Right renal cortex interstitium (tissue), 3 donors: ENCODE data around the gene NPFF. TPM values are rescaled to one million over a fixed set of nuclear protein-coding genes. Genes with fewer than 3 reads are reported as not detected.

Experiments
- DNase-seq, 3 donors: peaks; one replicate each; pipeline ENCODE4 v3.0.0-alpha.2; 2013; ENCODE audit warnings: low read depth in 3 of 3, low spot score in 2 of 3
- polyA plus RNA-seq, 3 donors: library from polyadenylated mRNA; unstranded; fragments of 120-200 nt; gene quantifications; one replicate each; pipeline ENCODE4 v1.2.1, GENCODE V29; 2013; ENCODE audit not compliant: insufficient read length in 3 of 3

NPFF gene
- polyA plus RNA-seq, 3 donors, result 0.40 to 1.4 (median 0.61) TPM

DNA sequence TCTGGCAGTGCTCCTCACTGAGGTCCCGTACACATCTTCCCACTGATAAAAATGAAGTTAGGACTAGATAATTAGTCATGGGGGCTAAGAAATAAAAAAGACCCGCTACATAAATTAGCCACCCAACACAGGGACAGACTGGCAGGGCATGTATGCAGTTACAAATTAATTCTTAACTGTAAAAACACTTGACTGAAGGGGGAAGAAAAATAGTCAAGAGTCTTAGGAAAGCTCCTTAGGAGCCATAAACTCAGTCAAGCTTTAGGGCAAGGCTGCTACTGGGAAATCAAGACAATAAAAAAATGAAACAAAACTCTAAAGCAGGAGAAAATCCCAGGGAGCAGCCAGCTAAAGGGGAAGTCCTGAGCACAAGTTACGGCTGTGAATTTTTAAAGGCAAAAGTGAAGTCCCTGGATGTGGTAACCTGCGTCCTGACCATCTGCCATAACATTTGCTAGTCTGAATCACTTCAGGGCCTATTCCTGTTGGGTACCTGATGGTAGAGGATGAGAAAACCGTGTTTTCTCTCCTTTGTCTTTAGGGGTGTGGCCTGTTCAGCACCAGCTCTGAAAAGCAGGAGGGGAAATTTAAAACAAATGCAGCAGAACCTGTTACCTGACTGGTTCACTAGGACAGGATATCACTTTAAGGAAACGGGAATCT is 7.5 kb upstream of the NPFF start:
- DNase-seq, result no peak

DNA sequence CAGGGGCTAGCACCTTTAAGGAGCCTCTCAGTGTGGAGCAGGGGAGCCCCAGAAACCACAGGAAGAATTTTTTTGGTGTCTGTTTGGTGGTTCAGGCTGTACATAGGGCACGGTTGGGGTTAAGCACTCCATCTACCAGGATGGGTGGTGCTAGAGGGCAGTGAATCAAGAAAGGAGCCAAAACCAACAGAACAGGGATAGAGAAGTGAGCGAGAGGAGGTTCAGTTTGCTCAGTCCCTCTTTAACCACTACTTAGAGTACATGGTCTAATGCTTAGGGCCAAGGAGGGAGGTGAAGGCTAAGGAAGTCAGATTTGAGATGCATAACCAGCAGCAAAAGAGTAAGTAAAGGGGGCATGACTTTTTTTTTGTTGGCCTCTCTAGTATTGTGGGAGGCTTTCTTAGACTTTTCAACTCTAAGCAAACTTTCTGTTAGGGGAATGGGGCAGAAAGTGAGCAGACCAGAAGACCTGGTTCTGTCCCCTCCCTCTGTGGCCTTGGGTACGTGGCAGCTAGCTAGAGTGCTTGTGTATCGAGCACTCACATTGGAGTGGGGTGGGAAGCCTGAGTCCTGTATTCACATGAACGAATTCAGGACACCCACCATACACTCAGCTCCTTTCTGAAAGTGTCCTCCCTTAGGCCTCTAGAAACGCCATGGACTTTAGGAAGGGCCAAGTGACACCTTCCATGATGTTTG is 6.6 kb upstream of the NPFF start:
- no peak for DNase-seq

DNA sequence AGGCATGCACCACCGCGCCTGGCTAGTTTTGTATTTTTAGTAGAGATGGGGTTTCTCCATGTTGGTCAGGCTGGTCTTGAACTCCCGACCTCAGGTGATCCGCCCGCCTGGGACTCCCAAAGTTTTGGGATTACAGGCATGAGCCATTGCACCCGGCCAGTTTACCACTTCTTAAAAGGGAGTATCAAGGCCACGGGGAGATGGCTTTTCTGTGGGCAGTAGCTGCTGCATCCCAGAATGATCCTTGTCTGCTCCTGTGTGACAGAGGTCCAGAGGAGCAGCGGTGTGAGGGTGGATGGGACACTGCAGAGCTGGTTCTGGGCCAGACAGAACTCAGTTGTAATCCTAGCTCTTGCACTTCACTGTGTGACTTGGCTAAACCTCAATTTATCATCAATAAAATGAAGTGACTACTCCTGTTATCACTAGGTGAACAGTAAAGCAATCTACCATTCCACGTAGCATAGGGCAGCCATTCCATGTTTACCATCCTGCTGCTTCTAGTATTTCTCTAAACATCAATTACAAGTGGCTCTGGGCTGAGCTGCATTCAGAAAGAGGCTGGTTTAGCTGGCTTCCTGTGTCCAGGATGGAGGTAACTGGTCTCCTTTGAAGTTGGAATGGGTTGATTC is 3.0 kb upstream of the NPFF start:
- no peak for DNase-seq

DNA sequence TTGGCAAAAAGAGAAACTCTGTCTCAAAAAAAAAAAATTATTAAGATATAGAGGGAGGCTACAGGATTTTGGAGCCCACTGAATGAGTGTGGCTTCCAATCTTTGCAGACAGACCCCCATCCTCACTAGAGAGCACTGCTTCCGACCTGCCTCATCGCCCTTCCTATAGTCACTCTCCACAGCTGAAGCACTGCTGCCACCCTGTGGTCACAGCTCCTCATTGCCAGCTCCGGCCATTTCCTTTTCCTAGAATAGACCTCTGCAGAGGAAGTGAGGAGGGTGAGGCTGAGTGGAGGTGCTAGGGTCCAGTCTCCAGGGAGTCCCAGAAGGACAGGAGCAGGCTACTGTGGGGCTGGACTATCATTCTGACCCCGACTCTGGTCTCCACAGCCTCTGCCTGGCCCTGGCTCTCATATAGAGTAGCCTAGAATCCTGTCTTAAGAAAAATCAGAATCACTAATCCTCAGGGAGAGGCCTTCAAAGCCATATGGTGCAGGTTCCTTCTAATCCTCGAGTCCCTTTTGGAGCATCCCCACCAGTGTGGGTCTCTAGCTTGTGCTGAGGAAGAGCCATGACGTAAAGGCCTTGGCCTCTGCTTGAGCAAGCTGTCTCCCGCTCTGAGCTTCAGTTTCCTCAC is 1.4 kb upstream of the NPFF start:
- peak in 2 of 3 donors; percentile 72 to 79 for DNase-seq

DNA sequence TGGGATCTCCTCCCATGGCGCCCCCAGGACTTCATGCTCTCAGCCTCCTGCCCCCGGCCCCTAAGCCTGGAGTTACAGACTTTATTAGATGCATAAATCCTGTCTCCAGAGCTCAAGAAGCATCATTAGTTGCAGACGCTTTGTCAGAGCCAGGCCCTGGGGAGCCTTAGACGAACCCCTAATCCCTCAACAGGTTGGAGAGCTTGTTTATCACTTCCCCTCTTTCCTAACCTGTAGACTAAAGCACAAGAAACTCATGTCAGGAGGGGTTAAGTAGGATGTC is 260 bp upstream of the NPFF start:
- no peak for DNase-seq

DNA sequence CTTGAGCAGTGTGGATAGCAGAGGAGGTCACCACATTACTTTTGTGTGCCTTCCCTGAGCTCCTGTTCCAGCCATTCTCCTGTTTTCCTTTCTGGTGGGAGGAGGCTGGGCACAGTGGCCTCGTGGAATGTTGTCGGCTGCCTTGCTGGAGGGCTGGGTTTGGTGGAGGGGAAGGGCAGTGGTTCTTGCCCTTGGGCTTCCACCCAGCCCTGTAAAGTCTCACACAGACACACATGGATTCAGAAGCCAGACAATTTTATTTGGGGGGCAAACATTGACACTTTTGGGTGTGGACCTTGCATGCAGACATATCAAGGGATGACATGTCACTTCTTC is 866 bp downstream of the NPFF start:
- DNase-seq, result no peak

DNA sequence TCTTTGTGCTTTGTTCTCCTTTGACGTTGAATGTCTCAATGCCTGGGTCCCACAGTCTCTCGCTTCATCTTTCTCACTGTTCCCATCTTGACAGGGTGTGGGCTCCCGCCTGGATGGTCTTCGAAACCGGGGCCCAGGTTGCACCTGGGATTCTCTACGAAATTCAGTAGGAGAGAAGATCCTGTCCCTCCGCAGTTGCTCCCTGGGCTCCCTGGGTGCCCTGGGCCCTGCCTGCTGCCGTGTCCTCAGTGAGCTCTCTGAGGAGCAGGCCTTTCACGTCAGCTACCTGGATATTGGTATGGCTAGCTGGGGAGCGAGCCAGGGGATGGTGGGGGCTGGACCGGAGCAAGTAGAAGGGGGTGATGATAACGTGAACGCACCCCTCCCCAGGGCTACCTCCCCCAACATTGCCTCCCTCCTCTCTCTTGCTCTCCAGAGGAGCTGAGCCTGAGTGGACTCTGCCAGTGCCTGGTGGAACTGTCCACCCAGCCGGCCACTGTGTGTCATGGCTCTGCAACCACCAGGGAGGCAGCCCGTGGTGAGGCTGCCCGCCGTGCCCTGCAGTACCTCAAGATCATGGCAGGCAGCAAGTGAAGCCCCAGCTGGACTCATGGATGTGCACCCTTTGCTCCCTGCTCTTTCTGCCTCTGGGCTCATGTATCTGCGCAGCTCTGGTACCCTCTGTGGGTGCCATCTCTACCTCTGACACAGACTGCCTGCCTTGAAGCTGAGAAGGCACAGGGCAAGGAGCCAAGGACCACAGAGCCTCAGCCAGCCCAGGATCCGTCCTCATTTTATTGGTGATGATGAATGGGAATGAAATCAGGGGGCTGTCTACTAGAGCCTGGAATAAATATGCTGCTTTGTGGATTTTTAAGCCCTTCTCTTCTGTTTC is 1.5 kb downstream of the NPFF start:
- no peak for DNase-seq

DNA sequence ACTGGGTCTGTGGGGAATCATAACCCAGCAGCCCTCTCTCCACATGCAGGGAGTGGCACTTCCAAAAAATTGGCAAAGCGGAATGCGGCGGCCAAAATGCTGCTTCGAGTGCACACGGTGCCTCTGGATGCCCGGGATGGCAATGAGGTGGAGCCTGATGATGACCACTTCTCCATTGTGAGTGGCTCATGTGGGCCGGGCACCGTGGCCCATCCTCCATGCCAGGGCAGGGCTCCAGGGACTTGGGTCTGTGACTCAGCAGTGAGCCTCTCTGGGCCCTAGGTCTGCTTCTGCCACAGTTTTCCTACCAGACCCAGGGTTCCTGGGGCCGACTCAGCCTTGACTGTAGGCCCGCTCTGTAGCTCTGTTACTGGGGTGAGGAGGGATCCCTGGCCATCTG is 2.2 kb downstream of the NPFF start:
- DNase-seq, result no peak

DNA sequence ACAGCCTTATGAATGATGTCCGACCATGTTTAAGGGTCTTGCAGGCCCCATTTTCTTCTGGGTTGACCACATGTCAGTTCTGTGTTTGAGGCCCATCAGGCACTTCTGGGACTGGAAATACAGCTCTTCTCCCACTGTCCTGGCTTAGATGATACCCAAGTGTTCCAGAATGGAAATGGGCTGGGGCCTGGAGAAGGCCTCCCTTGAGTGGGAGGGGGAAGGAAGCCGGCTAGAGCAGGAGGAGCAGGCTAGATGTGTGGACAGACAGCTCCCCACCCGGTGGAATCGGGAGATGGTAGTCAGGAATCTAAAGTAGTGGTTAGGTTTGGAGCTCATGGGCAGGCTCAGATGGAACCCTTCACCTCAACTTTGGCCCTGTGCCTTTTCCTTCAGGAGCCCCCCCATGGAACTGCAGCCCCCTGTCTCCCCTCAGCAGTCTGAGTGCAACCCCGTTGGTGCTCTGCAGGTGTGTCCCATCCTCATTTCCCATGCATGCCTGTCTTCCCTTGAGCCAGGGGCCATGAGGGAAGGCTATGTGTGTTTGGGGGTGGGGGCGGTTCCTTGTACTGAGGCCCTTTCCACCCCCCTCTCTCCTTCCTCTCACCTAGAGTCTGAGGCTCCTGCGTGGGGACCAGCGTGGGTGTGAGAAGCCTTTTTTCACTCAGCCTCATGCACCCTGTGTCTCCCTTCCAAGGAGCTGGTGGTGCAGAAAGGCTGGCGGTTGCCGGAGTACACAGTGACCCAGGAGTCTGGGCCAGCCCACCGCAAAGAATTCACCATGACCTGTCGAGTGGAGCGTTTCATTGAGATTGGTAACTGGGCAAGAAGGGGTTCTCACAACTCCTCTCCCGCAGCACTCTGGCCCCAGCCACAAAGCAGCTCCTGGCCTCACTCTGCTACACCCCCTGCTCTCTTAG is 3.0 kb downstream of the NPFF start:
- no peak for DNase-seq

DNA sequence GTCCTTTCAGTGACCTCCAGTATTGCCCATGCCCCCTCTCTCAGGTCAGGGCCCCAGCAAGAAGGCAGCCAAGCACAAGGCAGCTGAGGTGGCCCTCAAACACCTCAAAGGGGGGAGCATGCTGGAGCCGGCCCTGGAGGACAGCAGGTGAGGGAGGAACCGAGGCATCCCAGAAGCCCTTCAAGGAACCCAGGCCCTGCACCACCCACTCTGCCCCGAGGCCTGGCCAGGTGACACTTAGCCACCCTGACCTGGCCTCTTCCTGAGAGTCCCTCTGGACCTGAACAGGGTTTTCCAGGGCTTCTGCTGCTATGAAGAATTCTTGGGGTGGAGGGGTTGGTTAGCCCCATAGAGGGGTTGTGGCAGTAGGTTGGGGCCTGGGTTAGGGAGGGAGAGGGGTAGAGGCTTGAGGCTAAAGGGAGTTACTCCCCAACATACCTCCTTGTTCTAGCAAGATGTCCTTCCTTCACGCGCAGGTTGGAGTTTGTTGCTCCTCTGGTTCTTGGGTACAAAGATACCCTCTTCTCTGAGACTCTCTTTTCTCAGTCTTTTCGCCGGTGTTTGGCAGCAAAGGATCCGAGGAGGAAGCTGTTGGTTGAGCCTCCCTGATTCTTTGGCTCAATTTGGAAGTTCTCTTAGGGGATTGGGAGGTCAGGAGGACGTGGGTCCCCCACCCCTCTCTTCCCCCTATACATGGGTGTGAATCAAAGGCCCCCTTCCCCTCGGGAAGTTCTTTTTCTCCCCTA is 4.1 kb downstream of the NPFF start:
- no peak for DNase-seq

DNA sequence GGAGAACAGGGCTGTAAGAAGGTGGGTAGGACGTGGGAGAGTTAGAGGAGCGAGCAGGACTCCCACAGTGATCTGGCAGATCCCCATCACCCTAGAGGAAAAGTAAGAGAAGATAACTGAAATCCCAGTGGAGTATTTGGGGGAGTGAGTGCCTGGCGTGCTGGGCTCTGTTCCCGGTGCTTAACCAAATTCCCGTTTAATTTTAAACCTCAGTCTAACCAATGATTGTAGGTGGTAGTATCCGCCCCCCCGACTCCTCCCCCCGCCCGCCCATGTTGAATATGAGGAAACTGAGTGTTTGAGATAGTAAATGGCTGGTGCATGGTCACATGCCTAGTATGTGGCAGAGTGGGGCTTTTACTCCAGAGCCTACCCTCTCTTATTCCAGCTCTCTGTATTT is 5.0 kb downstream of the NPFF start:
- no peak for DNase-seq

DNA sequence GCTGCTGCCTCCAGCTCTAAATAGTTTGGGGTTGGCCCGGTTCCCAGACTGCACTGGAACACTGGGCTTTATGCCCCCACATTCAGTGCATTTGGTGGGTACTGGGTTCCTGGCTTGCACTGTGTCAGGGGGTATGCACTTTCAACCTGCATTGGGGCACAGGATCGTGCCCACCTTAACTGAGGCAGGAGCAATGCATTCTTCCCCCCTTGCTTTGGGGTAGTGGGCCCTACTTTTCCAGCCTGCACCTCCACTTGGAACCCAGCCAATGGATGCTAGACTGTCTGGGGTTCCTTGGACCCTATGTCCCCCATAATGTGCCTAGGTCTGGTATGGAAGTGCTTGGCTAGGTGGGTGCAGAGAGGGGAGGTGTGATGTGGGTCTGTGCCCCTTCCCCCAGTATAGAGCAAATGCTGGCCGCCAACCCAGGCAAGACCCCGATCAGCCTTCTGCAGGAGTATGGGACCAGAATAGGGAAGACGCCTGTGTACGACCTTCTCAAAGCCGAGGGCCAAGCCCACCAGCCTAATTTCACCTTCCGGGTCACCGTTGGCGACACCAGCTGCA is 5.6 kb downstream of the NPFF start:
- DNase-seq, result no peak

DNA sequence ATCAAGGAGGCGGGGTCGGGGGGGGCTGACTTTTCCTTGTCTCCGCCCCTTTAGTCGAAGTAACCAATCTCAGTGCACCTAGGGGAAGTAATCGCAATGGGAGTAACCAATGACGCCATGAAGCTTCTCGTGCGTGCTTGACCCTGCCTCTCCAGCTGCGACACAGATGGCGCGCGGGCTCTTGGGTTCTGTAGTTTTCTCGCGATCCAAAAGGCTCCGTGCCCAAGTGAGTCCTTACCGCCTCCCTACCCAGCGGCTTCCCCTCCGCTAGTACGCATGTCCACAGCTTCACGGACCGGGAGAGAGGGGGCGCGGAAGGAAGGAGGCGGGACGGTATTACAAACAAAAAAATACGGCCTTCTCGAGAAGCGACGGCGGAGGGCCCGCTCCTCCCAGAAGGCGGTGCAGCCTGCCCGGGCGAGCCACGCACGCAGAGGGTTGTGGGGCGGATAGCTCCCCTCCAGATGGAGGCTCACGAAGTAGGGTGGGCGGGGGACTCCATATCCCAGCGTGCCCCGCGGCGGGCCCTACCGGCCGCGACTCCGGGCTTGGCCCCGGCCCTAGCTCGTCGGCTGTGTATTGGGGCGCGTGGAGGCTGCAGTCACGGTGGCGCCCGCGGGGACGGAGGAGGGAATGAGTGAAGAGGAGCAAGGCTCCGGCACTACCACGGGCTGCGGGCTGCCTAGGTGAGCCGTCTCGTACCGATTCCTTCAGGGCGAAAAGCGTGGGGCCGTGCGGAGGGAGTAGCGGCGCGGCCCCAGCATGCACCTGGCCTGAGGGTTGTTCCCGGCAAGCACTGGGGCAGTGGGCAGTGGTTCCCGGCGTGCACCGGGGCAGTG is 6.3 kb downstream of the NPFF start, which contains the start of gene TARBP2:
Gene TARBP2, plus strand, starts transcription at position 508 of the 839 bp plus-strand sequence. Its CDS starts 126 bp downstream, at position 634.
- peak; percentile 95 to 99 (median 98) for DNase-seq

DNA sequence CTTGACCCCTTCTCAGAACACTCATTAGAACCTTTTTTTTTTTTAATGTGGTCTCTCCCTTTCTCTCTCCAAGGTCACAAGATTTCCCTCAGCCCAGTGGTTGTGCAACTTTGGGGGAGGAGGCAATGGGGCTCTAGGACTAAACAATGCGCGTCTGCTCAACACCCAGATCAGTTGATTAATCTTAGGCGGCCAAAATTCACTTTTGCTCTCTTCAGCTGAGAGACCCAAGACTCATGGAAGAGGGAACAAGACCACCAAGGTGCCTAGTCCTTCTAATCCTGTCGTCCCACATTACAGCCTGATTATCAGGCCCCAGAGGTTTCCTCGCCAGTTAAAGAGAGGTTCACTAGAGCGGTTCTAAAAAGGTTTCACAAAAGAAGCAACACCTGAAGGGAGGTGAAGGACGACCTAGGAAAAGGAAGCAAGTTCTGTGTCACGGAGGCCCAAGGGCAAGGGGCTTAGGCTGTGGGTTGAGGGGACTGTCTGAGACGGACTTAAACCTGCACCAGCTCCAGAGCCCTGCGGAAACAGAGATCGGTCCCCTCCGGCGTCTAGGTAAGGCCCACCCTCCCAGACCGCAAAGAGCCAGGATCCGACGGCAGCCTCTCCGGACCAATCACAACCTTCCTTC is 7.0 kb downstream of the NPFF start:
- no peak for DNase-seq

DNA sequence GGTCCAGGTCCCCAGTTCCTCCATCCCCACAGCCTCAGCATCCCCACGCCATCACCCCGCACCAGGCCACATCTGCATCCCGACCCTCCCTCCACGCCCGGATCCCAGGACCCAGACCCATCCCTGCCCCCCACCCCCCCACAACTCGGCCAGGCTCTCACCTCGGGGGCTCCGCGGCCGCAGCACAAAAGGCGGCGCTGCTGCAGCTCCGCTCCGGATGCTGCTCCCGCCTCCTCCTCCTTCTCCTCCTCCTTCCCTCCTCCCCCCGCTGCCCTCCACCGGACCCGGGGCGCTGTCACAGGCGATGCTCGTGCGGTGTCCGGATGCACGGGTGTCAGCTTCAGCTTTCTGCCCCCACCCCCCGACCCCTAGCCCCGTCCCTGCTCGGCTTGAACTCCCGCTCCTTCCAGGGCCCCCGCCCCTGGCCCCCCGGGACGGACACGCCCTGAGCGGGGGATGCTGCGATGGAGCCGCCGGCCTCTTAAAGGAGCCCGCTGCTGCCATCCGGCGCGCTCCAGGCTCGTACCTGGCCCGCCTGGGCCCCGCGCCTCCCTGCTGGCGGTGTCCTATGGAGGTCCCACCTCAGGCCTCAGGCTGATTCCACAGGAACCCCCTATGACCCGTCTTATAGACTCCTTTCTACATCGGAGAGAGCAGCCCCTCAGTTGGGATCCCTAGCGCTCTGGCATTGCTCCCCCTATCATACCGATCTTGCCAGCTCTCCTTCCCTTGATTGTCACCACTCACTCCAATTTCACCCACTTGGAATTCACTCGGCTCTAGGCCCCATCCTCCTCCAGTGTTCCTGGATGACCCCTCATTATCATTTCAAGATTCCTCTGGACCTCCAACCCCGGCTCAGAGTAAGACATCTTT is 7.8 kb downstream of the NPFF start, which contains the start of gene MAP3K12:
Gene MAP3K12, minus strand, starts transcription at position 193 of the 876 bp plus-strand sequence. CDS start 12,067 bp downstream, outside the sequence.
- no peak for DNase-seq

DNA sequence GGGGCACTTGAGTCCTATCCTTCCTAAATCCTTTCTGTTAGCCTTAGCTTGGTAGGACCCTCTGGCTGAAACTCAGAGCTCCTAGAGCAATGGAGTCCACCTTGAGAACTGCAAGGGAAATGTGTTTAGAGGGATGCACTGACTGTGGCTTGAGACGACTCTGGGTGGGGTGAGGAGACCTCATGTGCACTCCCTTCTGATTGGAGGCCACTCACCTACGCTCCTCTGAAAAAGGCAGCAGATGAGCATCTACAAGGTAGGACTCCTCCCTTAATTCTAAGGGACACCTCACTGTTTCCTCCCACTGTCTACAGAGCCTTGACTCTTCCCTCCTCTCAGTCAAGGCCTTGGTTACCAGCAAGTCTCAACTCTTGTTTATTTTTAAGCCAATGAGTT is 9.1 kb downstream of the NPFF start:
- DNase-seq, result no peak
